H9 (cell line): ENCODE measurements around the gene NT5DC2. TPM values are rescaled to one million over a fixed set of nuclear protein-coding genes. Genes with fewer than 3 reads are reported as not detected.
A peak's percentile ranks its signal among the peaks of the same experiment; 100 is the strongest.

ENCODE experiments used
- DNase-seq: peaks from one replicate; pipeline ENCODE4 v3.0.0-alpha.2; 2017
- H2AFZ ChIP-seq: one replicate; pipeline ENCODE4 v1.6.1; 2013; ENCODE audit warnings: mild to moderate bottlenecking, low read length, control low read depth, moderate library complexity
- H2AK5ac ChIP-seq: 2 replicates; pipeline ENCODE4 v1.6.1; 2013; ENCODE audit warnings: low read length, control low read depth, mixed read lengths; ENCODE audit not compliant: insufficient read length
- H2BK120ac ChIP-seq: one replicate; pipeline ENCODE4 v1.6.1; 2013; ENCODE audit warnings: low read depth, mild to moderate bottlenecking, low read length, control low read depth, inconsistent platforms; ENCODE audit not compliant: poor library complexity, severe bottlenecking
- H2BK12ac ChIP-seq: 2 replicates; pipeline ENCODE4 v1.6.1; 2013; ENCODE audit warnings: low read length, control low read depth, mixed read lengths, low read depth; ENCODE audit not compliant: insufficient read length
- H2BK15ac ChIP-seq: 2 replicates; pipeline ENCODE4 v1.6.1; 2013; ENCODE audit warnings: low read depth, low read length, control low read depth
- H2BK20ac ChIP-seq: one replicate; pipeline ENCODE4 v1.6.1; 2013; ENCODE audit warnings: low read depth, mild to moderate bottlenecking, low read length, control low read depth, inconsistent platforms; ENCODE audit not compliant: poor library complexity, severe bottlenecking
- H2BK5ac ChIP-seq: 2 replicates; pipeline ENCODE4 v1.6.1; 2013; ENCODE audit warnings: low read length, control low read depth, mixed read lengths; ENCODE audit not compliant: insufficient read length
- H3K14ac ChIP-seq: 2 replicates; pipeline ENCODE4 v1.6.1; 2013; ENCODE audit warnings: low read length, control low read depth; ENCODE audit not compliant: insufficient read depth
- H3K18ac ChIP-seq: 2 replicates; pipeline ENCODE4 v1.6.1; 2013; ENCODE audit warnings: low read depth, mild to moderate bottlenecking, mixed read lengths, low read length, control low read depth; ENCODE audit not compliant: insufficient read length
- H3K23ac ChIP-seq: 2 replicates; pipeline ENCODE4 v1.6.1; 2013; ENCODE audit warnings: low read length, control low read depth, mixed read lengths, low read depth; ENCODE audit not compliant: insufficient read length
- H3K23me2 ChIP-seq: 2 replicates; pipeline ENCODE4 v1.6.1; 2013; ENCODE audit warnings: low read depth, mild to moderate bottlenecking, mixed read lengths, low read length, control low read depth; ENCODE audit not compliant: insufficient read length, poor library complexity, severe bottlenecking
- H3K27ac ChIP-seq: 2 replicates; pipeline ENCODE4 v1.5.1; 2013; ENCODE audit warnings: low read length, control low read depth, mixed read lengths, low read depth; ENCODE audit not compliant: insufficient read length
- H3K27me3 ChIP-seq: 2 replicates; pipeline ENCODE4 v1.6.1; 2013; ENCODE audit warnings: low read length, control low read depth, inconsistent platforms; ENCODE audit not compliant: insufficient read depth
- H3K4ac ChIP-seq: 2 replicates; pipeline ENCODE4 v1.6.1; 2013; ENCODE audit warnings: low read depth, mild to moderate bottlenecking, control low read depth, inconsistent platforms, low read length, moderate library complexity
- H3K4me1 ChIP-seq: 2 replicates; pipeline ENCODE4 v1.6.1; 2013; ENCODE audit warnings: low read length, control low read depth, inconsistent platforms; ENCODE audit not compliant: insufficient read depth
- H3K4me2 ChIP-seq: 2 replicates; pipeline ENCODE4 v1.6.1; 2013; ENCODE audit warnings: low read length, control low read depth, mixed read lengths; ENCODE audit not compliant: insufficient read length, insufficient read depth
- H3K56ac ChIP-seq: 2 replicates; pipeline ENCODE4 v1.6.1; 2013; ENCODE audit warnings: low read depth, mild to moderate bottlenecking, mixed read lengths, low read length, control low read depth; ENCODE audit not compliant: insufficient read length
- H3K79me1 ChIP-seq: 2 replicates; pipeline ENCODE4 v1.6.1; 2013; ENCODE audit warnings: low read depth, mild to moderate bottlenecking, moderate library complexity, low read length, control low read depth, inconsistent platforms; ENCODE audit not compliant: insufficient read depth, poor library complexity, severe bottlenecking
- H3K79me2 ChIP-seq: 2 replicates; pipeline ENCODE4 v1.6.1; 2013; ENCODE audit warnings: low read length, control low read depth, inconsistent platforms; ENCODE audit not compliant: insufficient read depth
- H3K9ac ChIP-seq: 2 replicates; pipeline ENCODE4 v1.6.1; 2013; ENCODE audit warnings: low read length, control low read depth, mixed read lengths; ENCODE audit not compliant: insufficient read length; ENCODE audit errors: extremely low read depth
- H3K9me3 ChIP-seq: one replicate; pipeline ENCODE4 v1.6.1; 2013; ENCODE audit warnings: low read depth, low read length, inconsistent platforms; ENCODE audit not compliant: control insufficient read depth
- H3T11ph ChIP-seq: one replicate; pipeline ENCODE4 v1.6.1; 2013; ENCODE audit warnings: mild to moderate bottlenecking, low read length, control low read depth, inconsistent platforms
- H4K20me1 ChIP-seq: one replicate; pipeline ENCODE4 v1.6.1; 2013; ENCODE audit not compliant: control insufficient read depth, insufficient read length, insufficient read depth
- H4K5ac ChIP-seq: 2 replicates; pipeline ENCODE4 v1.6.1; 2013; ENCODE audit warnings: low read depth, mild to moderate bottlenecking, mixed read lengths, low read length, control low read depth; ENCODE audit not compliant: insufficient read length
- H4K8ac ChIP-seq: replicated peaks from 2 replicates; pipeline ENCODE4 v1.6.1; 2013; ENCODE audit warnings: low read length, control low read depth, mixed read lengths, low read depth; ENCODE audit not compliant: insufficient read length
- H4K91ac ChIP-seq: 2 replicates; pipeline ENCODE4 v1.6.1; 2013; ENCODE audit warnings: low read depth, mild to moderate bottlenecking, moderate library complexity, mixed read lengths, low read length, control low read depth; ENCODE audit not compliant: insufficient read length
- H3K27ac Mint-ChIP-seq, 3 experiments: 2 replicates in 2 of 3; 3 replicates in 1 of 3; pipeline ENCODE4 v1.8.0; 2020 to 2021; ENCODE audit warnings: mixed read lengths in 3 of 3, mild to moderate bottlenecking in 1 of 3, moderate library complexity in 1 of 3
- H3K27me3 Mint-ChIP-seq: 2 replicates; pipeline ENCODE4 v1.8.0; 2021; ENCODE audit warnings: low read depth, mild to moderate bottlenecking, moderate library complexity, mixed read lengths
- H3K36me3 Mint-ChIP-seq, 3 experiments: 2 replicates in 2 of 3; 3 replicates in 1 of 3; pipeline ENCODE4 v1.8.0; 2020 to 2021; ENCODE audit warnings: low read depth in 3 of 3, mixed read lengths in 3 of 3; ENCODE audit not compliant: insufficient read depth in 1 of 3
- H3K4me1 Mint-ChIP-seq, 2 experiments: 2 replicates each; pipeline ENCODE4 v1.8.0; 2020; ENCODE audit warnings: mixed read lengths in 2 of 2
- H3K4me3 Mint-ChIP-seq, 2 experiments: 2 replicates in 1 of 2; 3 replicates in 1 of 2; pipeline ENCODE4 v1.8.0; 2020 to 2021; ENCODE audit warnings: mild to moderate bottlenecking in 2 of 2, mixed read lengths in 2 of 2, moderate library complexity in 1 of 2
- H3K9me3 Mint-ChIP-seq, 2 experiments: 2 replicates in 1 of 2; 3 replicates in 1 of 2; pipeline ENCODE4 v1.8.0; 2020; ENCODE audit warnings: mild to moderate bottlenecking in 2 of 2, mixed read lengths in 2 of 2, moderate library complexity in 1 of 2
- WGBS: extraction: QIAGEN DNeasy Blood & Tissue Kit; methylation state at CpG from one replicate; pipeline ENCODE4 v1.1.7; 2013; ENCODE audit warnings: missing lambda C conversion rate, low lambda C conversion rate, mixed read lengths; ENCODE audit not compliant: insufficient read length; ENCODE audit errors: extremely low coverage; 5-methylcytosine and 5-hydroxymethylcytosine counted together
- total RNA-seq: library from RNA; stranded (reverse); gene quantifications from 2 replicates; pipeline ENCODE4 v1.2.1, GENCODE V29; 2021
- TF ChIP-seq, protein P1 (sequence below): fragments of 200-600 bp; sonication (generic); conservative IDR thresholded peaks from 3 replicates; pipeline ENCODE4 v1.8.0; 2021; ENCODE audit warnings: antibody characterized with exemption, mild to moderate bottlenecking

The NT5DC2 gene
- total RNA-seq, 1 experiment from 2014 or later: 444 TPM

DNA sequence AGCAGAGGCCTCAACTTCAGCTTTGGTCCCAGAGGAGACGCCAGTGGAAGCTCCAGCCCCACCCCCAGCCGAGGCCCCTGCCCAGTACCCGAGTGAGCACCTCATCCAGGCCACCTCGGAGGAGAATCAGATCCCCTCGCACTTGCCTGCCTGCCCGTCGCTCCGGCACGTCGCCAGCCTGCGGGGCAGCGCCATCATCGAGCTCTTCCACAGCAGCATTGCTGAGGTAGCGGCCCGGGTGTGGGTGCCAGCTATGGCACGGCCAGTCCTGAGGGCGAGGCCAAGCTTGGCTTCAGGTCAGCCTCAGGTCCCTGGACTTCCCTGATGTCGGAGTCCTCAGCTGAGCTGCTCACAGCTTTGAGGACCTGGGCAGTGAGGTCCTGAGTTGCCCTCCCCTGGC lies 44.2 kb downstream of the NT5DC2 start:
- Histone ChIP-seq H3T11ph (no peak overlapping the region), H2AK5ac (no peak overlapping the region), H3K4me1 (no peaks in the 10 kb centered on the region), H4K5ac (no peak overlapping the region), H3K27ac (no peak overlapping the region), H3K9me3 (no peaks in the 10 kb centered on the region), H3K23me2 (no peaks in the 10 kb centered on the region), H4K8ac (no peak overlapping the region), H3K79me2 (no peaks in the 10 kb centered on the region), H2BK120ac (no peak overlapping the region), H3K23ac (no peak overlapping the region), H2BK5ac (no peak overlapping the region), H3K14ac (no peak overlapping the region), H3K27me3 (no peaks in the 10 kb centered on the region), H2BK20ac (no peak overlapping the region), H3K18ac (no peak overlapping the region), H3K9ac (no peak overlapping the region), H4K20me1 (no peaks in the 10 kb centered on the region), H2BK15ac (no peak overlapping the region), H2AFZ (no peak overlapping the region), H3K79me1 (no peaks in the 10 kb centered on the region), H4K91ac (no peak overlapping the region), H2BK12ac (no peak overlapping the region), H3K4ac (no peak overlapping the region), H3K56ac (no peak overlapping the region), H3K4me2 (no peak overlapping the region)
- Mint-ChIP-seq H3K36me3 (peaks cover 19 to 77% (median 74%) of the 10 kb centered on the region in 3 experiments), H3K4me1 (peaks cover 6 to 12% of the 10 kb centered on the region in 2 experiments), H3K27me3 (no peaks in the 10 kb centered on the region), H3K27ac (peak overlapping the region in 1 of 3 experiments; percentile 35; a peak in 1 of 7 replicates), H3K4me3 (no peak overlapping the region), H3K9me3 (no peaks in the 10 kb centered on the region)
- WGBS: no CpG with 5 or more reads among the region's 18 CpGs
- TF ChIP-seq, protein P1, sequence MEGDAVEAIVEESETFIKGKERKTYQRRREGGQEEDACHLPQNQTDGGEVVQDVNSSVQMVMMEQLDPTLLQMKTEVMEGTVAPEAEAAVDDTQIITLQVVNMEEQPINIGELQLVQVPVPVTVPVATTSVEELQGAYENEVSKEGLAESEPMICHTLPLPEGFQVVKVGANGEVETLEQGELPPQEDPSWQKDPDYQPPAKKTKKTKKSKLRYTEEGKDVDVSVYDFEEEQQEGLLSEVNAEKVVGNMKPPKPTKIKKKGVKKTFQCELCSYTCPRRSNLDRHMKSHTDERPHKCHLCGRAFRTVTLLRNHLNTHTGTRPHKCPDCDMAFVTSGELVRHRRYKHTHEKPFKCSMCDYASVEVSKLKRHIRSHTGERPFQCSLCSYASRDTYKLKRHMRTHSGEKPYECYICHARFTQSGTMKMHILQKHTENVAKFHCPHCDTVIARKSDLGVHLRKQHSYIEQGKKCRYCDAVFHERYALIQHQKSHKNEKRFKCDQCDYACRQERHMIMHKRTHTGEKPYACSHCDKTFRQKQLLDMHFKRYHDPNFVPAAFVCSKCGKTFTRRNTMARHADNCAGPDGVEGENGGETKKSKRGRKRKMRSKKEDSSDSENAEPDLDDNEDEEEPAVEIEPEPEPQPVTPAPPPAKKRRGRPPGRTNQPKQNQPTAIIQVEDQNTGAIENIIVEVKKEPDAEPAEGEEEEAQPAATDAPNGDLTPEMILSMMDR: no peak
- no peak for DNase-seq
